GM21786 (cell line): ENCODE results near the gene TEX13C.
"Not testable (repeated sequence)": the region's sequence is repeated elsewhere in the genome, so short reads cannot be mapped to it uniquely, and the experiment has no call there.

ENCODE experiments used
- ATAC-seq: cut with Tn5 transposase; IDR thresholded peaks from one replicate; pipeline ENCODE4 v1.9.1; 2021; ENCODE audit not compliant: unreplicated experiment

The TEX13C gene

GRCh38 chrX:125319646-125320521, at the start of gene TEX13C:
TSS of gene TEX13C (plus strand) at chrX:125319871. CDS start at chrX:125320120, 249 bp downstream.
- ATAC-seq: no peak

- no peak for ATAC-seq
These were observed 32.4 kb upstream of the TEX13C start for GRCh38 chrX:125287282-125287681.

- no peak for ATAC-seq
These were observed 31.3 kb upstream of the TEX13C start for GRCh38 chrX:125288343-125288742.

GRCh38 chrX:125289209-125289608, 30.5 kb upstream of the TEX13C start:
- no peak for ATAC-seq

GRCh38 chrX:125289920-125290319, 29.8 kb upstream of the TEX13C start:
- no peak for ATAC-seq

- ATAC-seq: no peak
These were observed 28.5 kb upstream of the TEX13C start for GRCh38 chrX:125291124-125291523.

- ATAC-seq: peak; percentile 46
These were observed 25.6 kb upstream of the TEX13C start for GRCh38 chrX:125293850-125294780.

- peak; percentile 64 for ATAC-seq
These were observed 24.3 kb upstream of the TEX13C start for GRCh38 chrX:125295337-125295736.

GRCh38 chrX:125298871-125299270, 20.8 kb upstream of the TEX13C start:
- no peak for ATAC-seq

- ATAC-seq: no peak
These were observed 13.3 kb upstream of the TEX13C start for GRCh38 chrX:125306335-125306866.

GRCh38 chrX:125308653-125309052, 11.0 kb upstream of the TEX13C start:
- ATAC-seq: no peak

GRCh38 chrX:125319166-125319565, 505 bp upstream of the TEX13C start:
- ATAC-seq: not testable (repeated sequence)

- no peak for ATAC-seq
These were observed 2.8 kb downstream of the TEX13C start for GRCh38 chrX:125322431-125322830.

- no peak for ATAC-seq
These were observed 6.9 kb downstream of the TEX13C start for GRCh38 chrX:125326599-125326998.

GRCh38 chrX:125327891-125328290, 8.2 kb downstream of the TEX13C start:
- ATAC-seq: no peak

GRCh38 chrX:125333583-125333982, 13.9 kb downstream of the TEX13C start:
- ATAC-seq: no peak

GRCh38 chrX:125340490-125340889, 20.8 kb downstream of the TEX13C start:
- ATAC-seq: no peak

- no peak for ATAC-seq
These were observed 54.5 kb downstream of the TEX13C start for GRCh38 chrX:125374169-125374568.
